DOHH2 (cell line): ENCODE data around the gene TMEM221.
A peak's percentile ranks its signal among the peaks of the same experiment; 100 is the strongest.

ENCODE experiments used
- H3F3A ChIP-seq: fragments of 200-600 bp; sonication (generic), shearing (Covaris generic); 2 replicates; pipeline ENCODE4 v1.6.0; 2016; ENCODE audit warnings: antibody characterized with exemption, mild to moderate bottlenecking; ENCODE audit not compliant: control insufficient read depth, insufficient read depth
- H3K27ac ChIP-seq: fragments of 200-600 bp; sonication (generic); 2 replicates; pipeline ENCODE4 v1.5.1; 2014; ENCODE audit warnings: low read depth, mild to moderate bottlenecking, low read length, moderate library complexity
- H3K27me3 ChIP-seq: fragments of 200-600 bp; sonication (generic); 2 replicates; pipeline ENCODE4 v1.6.1; 2014; ENCODE audit warnings: mild to moderate bottlenecking, low read length, mixed read lengths; ENCODE audit not compliant: control insufficient read depth
- H3K36me3 ChIP-seq: fragments of 200-600 bp; sonication (generic); 2 replicates; pipeline ENCODE4 v1.6.1; 2014; ENCODE audit warnings: mild to moderate bottlenecking, low read length, moderate library complexity, mixed read lengths; ENCODE audit not compliant: control insufficient read depth
- H3K4me1 ChIP-seq: fragments of 200-600 bp; sonication (generic); 2 replicates; pipeline ENCODE4 v1.6.1; 2014; ENCODE audit warnings: mild to moderate bottlenecking, low read length, mixed read lengths; ENCODE audit not compliant: control insufficient read depth
- H3K4me2 ChIP-seq: fragments of 200-600 bp; sonication (generic); 2 replicates; pipeline ENCODE4 v1.6.0; 2014; ENCODE audit warnings: mild to moderate bottlenecking, low read length, moderate library complexity
- H3K4me3 ChIP-seq: fragments of 200-600 bp; sonication (generic); 2 replicates; pipeline ENCODE4 v1.5.1; 2014; ENCODE audit warnings: mild to moderate bottlenecking, low read length, mixed read lengths
- H3K79me2 ChIP-seq: fragments of 200-600 bp; sonication (generic); 2 replicates; pipeline ENCODE4 v1.6.1; 2014; ENCODE audit warnings: mild to moderate bottlenecking, low read length, mixed read lengths; ENCODE audit not compliant: control insufficient read depth
- H3K9me2 ChIP-seq: fragments of 200-600 bp; sonication (generic); replicated peaks from 2 replicates; pipeline ENCODE4 v1.6.1; 2014; ENCODE audit warnings: mild to moderate bottlenecking, low read length, mixed read lengths; ENCODE audit not compliant: control insufficient read depth
- H3K9me3 ChIP-seq: fragments of 200-600 bp; sonication (generic); 2 replicates; pipeline ENCODE4 v1.6.1; 2014; ENCODE audit warnings: antibody characterized with exemption, low read length, mixed read lengths; ENCODE audit not compliant: control insufficient read depth, insufficient read depth
- H4K20me1 ChIP-seq: fragments of 200-600 bp; sonication (generic); 2 replicates; pipeline ENCODE4 v1.6.0; 2014; ENCODE audit warnings: low read depth, mild to moderate bottlenecking, antibody characterized with exemption, low read length, moderate library complexity; ENCODE audit not compliant: control insufficient read depth, insufficient read depth
- EZH2phosphoT487 ChIP-seq: fragments of 200-600 bp; sonication (generic); IDR thresholded peaks from 2 replicates; pipeline ENCODE4 v1.6.1; 2017; ENCODE audit warnings: borderline replicate concordance, mild to moderate bottlenecking, antibody characterized with exemption, low read length, moderate library complexity, mixed read lengths
- TF ChIP-seq, protein P1 (sequence below): fragments of 200-600 bp; sonication (generic); IDR thresholded peaks from one replicate; pipeline ENCODE4 v1.5.1; 2014; ENCODE audit warnings: antibody characterized with exemption, mild to moderate bottlenecking, low read depth, low read length; ENCODE audit not compliant: poor library complexity, severe bottlenecking

The TMEM221 gene

DNA sequence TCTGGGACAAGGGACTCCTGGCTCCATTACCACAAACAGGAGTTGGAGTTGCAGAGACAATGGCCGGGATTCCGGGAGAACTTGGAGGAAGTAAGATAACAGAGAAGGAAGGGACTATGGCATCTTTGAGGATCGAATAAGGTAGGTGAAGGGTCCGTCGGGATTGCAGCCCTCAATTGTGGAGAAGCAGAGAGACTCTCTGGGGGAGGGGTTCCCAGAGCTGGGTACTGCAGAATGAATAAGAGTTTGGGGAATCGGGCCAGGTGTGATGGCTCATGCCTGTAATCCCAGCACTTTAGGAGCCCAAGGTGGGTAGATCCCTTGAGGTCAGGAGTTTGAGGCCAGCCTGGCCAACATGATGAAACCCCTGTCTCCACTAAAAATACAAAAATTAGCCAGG lies 46.8 kb downstream of the TMEM221 start:
- no peaks in the 10 kb centered on the region for H3K9me2 ChIP-seq
- H3K9me3 ChIP-seq, result no peaks in the 10 kb centered on the region
- no peak overlapping the region for H3K27ac ChIP-seq
- no peak overlapping the region for H3K4me2 ChIP-seq
- no peak overlapping the region for H3K4me3 ChIP-seq
- peaks cover 49% of the 10 kb centered on the region for H3K79me2 ChIP-seq
- H3K36me3 ChIP-seq, result peaks cover 63% of the 10 kb centered on the region
- peaks cover 21% of the 10 kb centered on the region for H3F3A ChIP-seq
- H3K27me3 ChIP-seq, result no peaks in the 10 kb centered on the region
- H3K4me1 ChIP-seq, result peaks cover 30% of the 10 kb centered on the region
- H4K20me1 ChIP-seq, result peaks cover 8% of the 10 kb centered on the region
- no peak for TF ChIP-seq EZH2phosphoT487
- TF ChIP-seq, protein P1, sequence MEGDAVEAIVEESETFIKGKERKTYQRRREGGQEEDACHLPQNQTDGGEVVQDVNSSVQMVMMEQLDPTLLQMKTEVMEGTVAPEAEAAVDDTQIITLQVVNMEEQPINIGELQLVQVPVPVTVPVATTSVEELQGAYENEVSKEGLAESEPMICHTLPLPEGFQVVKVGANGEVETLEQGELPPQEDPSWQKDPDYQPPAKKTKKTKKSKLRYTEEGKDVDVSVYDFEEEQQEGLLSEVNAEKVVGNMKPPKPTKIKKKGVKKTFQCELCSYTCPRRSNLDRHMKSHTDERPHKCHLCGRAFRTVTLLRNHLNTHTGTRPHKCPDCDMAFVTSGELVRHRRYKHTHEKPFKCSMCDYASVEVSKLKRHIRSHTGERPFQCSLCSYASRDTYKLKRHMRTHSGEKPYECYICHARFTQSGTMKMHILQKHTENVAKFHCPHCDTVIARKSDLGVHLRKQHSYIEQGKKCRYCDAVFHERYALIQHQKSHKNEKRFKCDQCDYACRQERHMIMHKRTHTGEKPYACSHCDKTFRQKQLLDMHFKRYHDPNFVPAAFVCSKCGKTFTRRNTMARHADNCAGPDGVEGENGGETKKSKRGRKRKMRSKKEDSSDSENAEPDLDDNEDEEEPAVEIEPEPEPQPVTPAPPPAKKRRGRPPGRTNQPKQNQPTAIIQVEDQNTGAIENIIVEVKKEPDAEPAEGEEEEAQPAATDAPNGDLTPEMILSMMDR, result no peak

GRCh38 chr19:17398902-17399527 lies 49.5 kb downstream of the TMEM221 start:
- Histone ChIP-seq H3K4me1 (peaks cover 30% of the 10 kb centered on the region), H3K4me2 (no peak overlapping the region), H4K20me1 (peaks cover 8% of the 10 kb centered on the region), H3K27ac (no peak overlapping the region), H3K79me2 (peaks cover 23% of the 10 kb centered on the region), H3K9me3 (no peaks in the 10 kb centered on the region), H3K9me2 (no peaks in the 10 kb centered on the region), H3F3A (peaks cover 17% of the 10 kb centered on the region), H3K36me3 (peaks cover 50% of the 10 kb centered on the region), H3K27me3 (no peaks in the 10 kb centered on the region), H3K4me3 (no peak overlapping the region)
- TF ChIP-seq, protein P1, result no peak
- no peak for TF ChIP-seq EZH2phosphoT487

DNA sequence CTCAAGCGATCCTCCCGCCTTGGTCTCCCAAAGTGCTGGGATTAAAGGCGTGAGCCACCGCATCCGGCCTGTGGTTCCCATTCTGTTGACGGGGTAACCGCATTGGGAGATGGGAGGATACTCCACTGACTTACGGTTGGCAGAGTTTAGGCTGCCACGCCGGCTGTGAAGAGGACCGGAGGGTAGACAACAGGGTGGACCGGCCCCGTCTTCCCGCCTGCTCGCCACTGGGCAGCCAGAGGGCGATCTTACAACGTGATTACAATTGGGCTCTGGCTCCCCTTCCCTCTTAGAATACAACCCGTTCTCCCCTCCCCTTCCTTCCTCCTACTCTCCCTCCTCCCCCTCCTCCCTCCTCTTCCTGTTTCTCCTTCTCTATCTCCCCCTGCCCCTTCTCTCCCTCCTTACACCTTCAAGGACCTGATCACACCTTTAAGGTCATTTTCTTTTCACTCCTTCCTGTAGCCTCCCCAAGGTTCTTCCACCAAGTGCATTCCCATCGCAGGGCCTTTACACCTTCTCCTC lies 53.5 kb downstream of the TMEM221 start:
- H3K9me3 ChIP-seq, result no peaks in the 10 kb centered on the region
- peaks cover 32% of the 10 kb centered on the region for H3K4me1 ChIP-seq
- H3K4me2 ChIP-seq, result peak overlapping the region; percentile 45
- H3K27ac ChIP-seq, result peak overlapping the region; percentile 64
- no peaks in the 10 kb centered on the region for H3K9me2 ChIP-seq
- H3K4me3 ChIP-seq, result peak overlapping the region; percentile 21; the same call in 1 of the 2 replicates
- peaks cover 15% of the 10 kb centered on the region for H3K36me3 ChIP-seq
- H3K79me2 ChIP-seq, result no peaks in the 10 kb centered on the region
- no peak for TF ChIP-seq EZH2phosphoT487
- TF ChIP-seq, protein P1, result peak; percentile 84
- no peaks in the 10 kb centered on the region for H4K20me1 ChIP-seq
- 0 out of 2 replicates have a peak, but pooled peaks cover 2% of the 10 kb centered on the region for H3K27me3 ChIP-seq
- H3F3A ChIP-seq, result peaks cover 23% of the 10 kb centered on the region
